AG10803 (cell line): ENCODE results near the gene FAM13A.

Experiments used
- DNase-seq: peaks from one replicate; pipeline ENCODE4 v3.0.0; 2010; ENCODE audit warnings: low read depth
- H3K4me3 ChIP-seq: 2 replicates; pipeline ENCODE4 v1.5.1; 2011; ENCODE audit warnings: mild to moderate bottlenecking, low read length, control low read depth
- CTCF ChIP-seq: conservative IDR thresholded peaks from 2 replicates; pipeline ENCODE4 v1.5.1; 2011; ENCODE audit warnings: mild to moderate bottlenecking, low read length, control low read depth, inconsistent platforms

Gene FAM13A

GRCh38 chr4:88725143-88725542 lies 331.8 kb downstream of the FAM13A start:
- no peak overlapping the region for H3K4me3 ChIP-seq
- DNase-seq, result no peak
- TF ChIP-seq CTCF, result no peak

- TF ChIP-seq CTCF, result no peak
- no peak for DNase-seq
Observed at GRCh38 chr4:88724406-88724805, 332.6 kb downstream of the FAM13A start.

GRCh38 chr4:88722828-88723227 lies 334.2 kb downstream of the FAM13A start:
- no peak for TF ChIP-seq CTCF
- DNase-seq, result no peak
- no peak overlapping the region for H3K4me3 ChIP-seq

More at GRCh38 chr4:88724406-88724805, 332.6 kb downstream of the FAM13A start:
- H3K4me3 ChIP-seq, result no peak overlapping the region

- DNase-seq, result no peak
- no peak overlapping the region for H3K4me3 ChIP-seq
- TF ChIP-seq CTCF, result no peak
Observed at GRCh38 chr4:88722276-88722780, 334.7 kb downstream of the FAM13A start.

GRCh38 chr4:88720451-88721428 lies 336.2 kb downstream of the FAM13A start:
- TF ChIP-seq CTCF, result no peak
- H3K4me3 ChIP-seq, result no peak overlapping the region
- peak; percentile 32 for DNase-seq

- no peak overlapping the region for H3K4me3 ChIP-seq
- no peak for DNase-seq
- no peak for TF ChIP-seq CTCF
Observed at GRCh38 chr4:88719381-88719780, 337.6 kb downstream of the FAM13A start.

GRCh38 chr4:88718098-88718497 lies 338.9 kb downstream of the FAM13A start:
- TF ChIP-seq CTCF, result no peak
- DNase-seq, result no peak
- no peak overlapping the region for H3K4me3 ChIP-seq
